Measurements from ENCODE around the gene MBOAT7.
"Not testable (repeated sequence)": the region's sequence is repeated elsewhere in the genome, so short reads cannot be mapped to it uniquely, and the experiment has no call there.

Gene MBOAT7

DNA sequence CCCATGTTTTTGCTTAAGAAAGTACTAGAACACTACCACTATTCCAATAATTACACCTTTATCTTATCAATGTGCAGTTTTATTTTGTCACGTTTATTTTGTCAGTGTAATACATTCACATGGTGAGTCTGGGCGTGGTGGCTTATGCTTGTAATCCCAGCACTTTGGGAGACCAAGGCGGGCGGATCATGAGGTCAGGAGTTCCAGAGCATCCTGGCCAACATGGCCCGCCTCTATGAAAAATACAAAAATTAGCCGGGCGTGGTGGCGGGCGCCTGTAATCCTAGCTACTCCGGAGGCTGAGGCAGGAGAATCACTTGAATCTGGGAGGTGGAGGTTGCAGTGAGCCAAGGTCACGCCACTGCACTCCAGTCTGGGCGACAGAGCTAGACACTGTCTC is 5.1 kb upstream of the MBOAT7 start:
- not testable (repeated sequence) for H3K27ac ChIP-seq (ENCODE audit: low read length); H3K9ac ChIP-seq (ENCODE audit: low read depth, low read length); H3K4me1 ChIP-seq (ENCODE audit: insufficient read depth, low read length); H3K4me3 ChIP-seq (ENCODE audit: low read length); H3K9me3 ChIP-seq (ENCODE audit: insufficient read depth, low read depth, low read length); H3K27me3 ChIP-seq (ENCODE audit: insufficient read depth, low read length)
- peaks cover 15% of the 10 kb centered on the region for H3K36me3 ChIP-seq (ENCODE audit: insufficient read depth, low read depth, low read length)

DNA sequence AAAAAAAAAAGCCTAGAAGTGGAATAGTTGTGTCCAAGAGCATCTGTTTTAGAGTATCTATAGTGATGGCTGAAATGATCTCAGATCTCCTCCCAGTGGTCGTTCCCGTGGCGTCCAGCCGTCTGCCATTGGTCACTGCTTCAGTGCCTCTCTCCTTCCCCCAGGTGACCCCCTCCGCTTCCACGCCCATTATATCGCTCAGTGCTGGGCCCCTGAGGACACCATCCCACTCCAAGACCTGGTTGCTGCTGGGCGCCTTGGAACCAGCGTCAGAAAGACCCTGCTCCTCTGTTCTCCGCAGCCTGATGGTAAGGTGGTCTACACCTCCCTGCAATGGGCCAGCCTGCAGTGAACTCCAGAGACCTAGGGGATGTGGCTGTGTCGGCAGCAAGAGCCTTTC is 3.6 kb upstream of the MBOAT7 start:
- Histone ChIP-seq H3K4me3 (ENCODE audit: low read length) (no peak overlapping the region), H3K36me3 (ENCODE audit: insufficient read depth, low read depth, low read length) (peaks cover 15% of the 10 kb centered on the region), H3K4me1 (ENCODE audit: insufficient read depth, low read length) (peaks cover 4% of the 10 kb centered on the region; the same call in 1 of the 2 replicates), H3K9me3 (ENCODE audit: insufficient read depth, low read depth, low read length) (no peaks in the 10 kb centered on the region), H3K27me3 (ENCODE audit: insufficient read depth, low read length) (no peaks in the 10 kb centered on the region), H3K9ac (ENCODE audit: low read depth, low read length) (no peak overlapping the region), H3K27ac (ENCODE audit: low read length) (no peak overlapping the region)

DNA sequence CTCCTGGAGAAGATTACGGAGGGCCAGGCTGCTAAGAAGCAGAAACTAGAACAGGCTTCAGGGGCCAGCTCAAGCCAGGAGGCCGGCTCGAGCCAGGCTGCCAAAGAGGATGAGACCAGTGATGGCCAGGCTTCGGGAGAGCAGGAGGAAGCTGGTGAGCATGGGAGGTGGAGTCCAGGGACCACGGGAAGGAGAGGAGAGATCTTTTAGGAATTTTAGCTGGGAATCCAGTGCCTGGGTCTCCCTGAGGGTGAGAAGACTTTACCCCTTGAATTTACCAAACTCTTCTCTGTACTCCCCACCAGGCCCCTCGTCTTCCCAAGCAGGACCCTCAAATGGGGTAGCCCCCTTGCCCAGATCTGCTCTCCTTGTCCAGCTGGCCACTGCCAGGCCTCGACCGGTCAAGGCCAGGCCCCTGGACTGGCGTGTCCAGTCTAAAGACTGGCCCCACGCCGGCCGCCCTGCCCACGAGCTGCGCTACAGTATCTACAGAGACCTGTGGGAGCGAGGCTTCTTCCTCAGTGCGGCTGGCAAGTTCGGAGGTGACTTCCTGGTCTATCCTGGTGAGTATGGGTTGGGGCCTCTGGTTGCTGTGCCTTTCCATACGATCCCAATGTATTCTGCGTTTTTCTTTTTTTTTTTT is 2.6 kb upstream of the MBOAT7 start:
- Histone ChIP-seq H3K4me3 (ENCODE audit: low read length) (peak overlapping the region; percentile 75), H3K4me1 (ENCODE audit: insufficient read depth, low read length) (peaks cover 4% of the 10 kb centered on the region; the same call in 1 of the 2 replicates), H3K36me3 (ENCODE audit: insufficient read depth, low read depth, low read length) (peaks cover 20% of the 10 kb centered on the region), H3K9me3 (ENCODE audit: insufficient read depth, low read depth, low read length) (no peaks in the 10 kb centered on the region), H3K27ac (ENCODE audit: low read length) (peak overlapping the region; percentile 53), H3K9ac (ENCODE audit: low read depth, low read length) (peak overlapping the region; percentile 91), H3K27me3 (ENCODE audit: insufficient read depth, low read length) (no peaks in the 10 kb centered on the region)

DNA sequence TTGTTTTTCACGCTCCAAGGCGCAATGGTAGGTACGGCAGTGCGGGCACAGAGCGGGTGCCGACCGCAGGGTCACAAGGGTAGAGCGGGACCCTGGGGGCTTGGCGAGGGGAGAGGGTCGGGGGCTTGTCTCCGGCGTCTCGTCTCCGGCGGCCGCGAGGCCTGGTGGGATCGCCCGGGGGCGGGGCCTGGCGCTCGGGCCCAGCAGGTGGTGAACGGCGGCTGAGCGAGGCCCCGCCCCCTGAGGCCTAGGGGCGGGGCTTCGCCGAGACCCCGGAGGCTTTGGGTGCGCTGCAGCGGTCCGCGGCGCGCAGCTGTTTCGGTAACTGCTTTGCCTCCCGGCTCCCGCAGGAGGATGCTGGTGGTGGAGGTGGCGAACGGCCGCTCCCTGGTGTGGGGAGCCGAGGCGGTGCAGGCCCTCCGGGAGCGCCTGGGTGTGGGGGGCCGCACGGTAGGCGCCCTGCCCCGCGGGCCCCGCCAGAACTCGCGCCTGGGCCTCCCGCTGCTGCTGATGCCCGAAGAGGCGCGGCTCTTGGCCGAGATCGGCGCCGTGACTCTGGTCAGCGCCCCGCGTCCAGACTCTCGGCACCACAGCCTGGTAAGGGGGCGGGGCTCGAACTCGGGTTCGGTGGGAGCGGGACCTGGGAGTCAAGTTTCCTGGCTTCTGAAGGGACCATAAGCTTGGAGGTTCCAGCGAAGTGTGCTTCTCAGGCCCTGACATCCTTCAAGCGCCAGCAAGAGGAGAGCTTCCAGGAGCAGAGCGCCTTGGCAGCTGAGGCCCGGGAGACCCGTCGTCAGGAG is 1.8 kb upstream of the MBOAT7 start, which contains the start of gene TSEN34:
TSEN34 (plus strand) TSS at position 298 of the 800 bp plus-strand sequence; CDS start at position 355, 57 bp downstream.
- Histone ChIP-seq H3K4me1 (ENCODE audit: insufficient read depth, low read length) (peaks cover 4% of the 10 kb centered on the region; the same call in 1 of the 2 replicates), H3K36me3 (ENCODE audit: insufficient read depth, low read depth, low read length) (peaks cover 27% of the 10 kb centered on the region), H3K4me3 (ENCODE audit: low read length) (peak within 1 kb of the TSS; percentile 75), H3K9me3 (ENCODE audit: insufficient read depth, low read depth, low read length) (no peaks in the 10 kb centered on the region), H3K9ac (ENCODE audit: low read depth, low read length) (peak within 1 kb of the TSS; percentile 91), H3K27ac (ENCODE audit: low read length) (peak within 1 kb of the TSS; percentile 75), H3K27me3 (ENCODE audit: insufficient read depth, low read length) (no peaks in the 10 kb centered on the region)

DNA sequence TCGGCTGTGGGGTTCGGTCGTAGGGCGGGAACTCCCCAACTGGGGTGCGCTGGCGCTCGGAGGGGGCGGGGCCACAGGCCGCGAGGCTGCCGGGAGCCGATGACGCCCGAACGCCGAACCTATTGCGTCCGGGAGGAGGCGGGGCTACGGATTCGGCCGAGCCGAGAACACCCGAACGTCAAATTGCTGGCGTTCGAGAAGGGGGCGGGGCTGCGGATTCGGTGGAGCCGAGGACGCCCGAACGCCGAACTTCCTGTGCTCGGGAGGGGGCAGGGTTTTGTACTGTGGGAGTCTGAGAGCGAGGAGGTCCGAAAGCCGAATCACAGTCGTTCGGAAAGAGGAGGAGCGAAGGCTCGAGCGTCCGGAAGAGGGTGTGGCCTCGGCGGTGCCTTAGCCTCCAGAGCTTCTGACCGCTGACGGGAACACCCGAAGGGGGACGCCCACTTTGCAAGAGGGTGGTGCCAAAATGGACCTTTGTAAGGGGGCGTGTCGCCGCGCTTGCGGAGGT is 1.2 kb upstream of the MBOAT7 start:
- peak overlapping the region; percentile 91 for H3K9ac ChIP-seq (ENCODE audit: low read depth, low read length)
- peaks cover 4% of the 10 kb centered on the region; the same call in 1 of the 2 replicates for H3K4me1 ChIP-seq (ENCODE audit: insufficient read depth, low read length)
- H3K4me3 ChIP-seq (ENCODE audit: low read length) = peak overlapping the region; percentile 75
- peaks cover 27% of the 10 kb centered on the region for H3K36me3 ChIP-seq (ENCODE audit: insufficient read depth, low read depth, low read length)
- H3K27ac ChIP-seq (ENCODE audit: low read length) = peak overlapping the region; percentile 75
- H3K27me3 ChIP-seq (ENCODE audit: insufficient read depth, low read length) = no peaks in the 10 kb centered on the region
- H3K9me3 ChIP-seq (ENCODE audit: insufficient read depth, low read depth, low read length) = no peaks in the 10 kb centered on the region

DNA sequence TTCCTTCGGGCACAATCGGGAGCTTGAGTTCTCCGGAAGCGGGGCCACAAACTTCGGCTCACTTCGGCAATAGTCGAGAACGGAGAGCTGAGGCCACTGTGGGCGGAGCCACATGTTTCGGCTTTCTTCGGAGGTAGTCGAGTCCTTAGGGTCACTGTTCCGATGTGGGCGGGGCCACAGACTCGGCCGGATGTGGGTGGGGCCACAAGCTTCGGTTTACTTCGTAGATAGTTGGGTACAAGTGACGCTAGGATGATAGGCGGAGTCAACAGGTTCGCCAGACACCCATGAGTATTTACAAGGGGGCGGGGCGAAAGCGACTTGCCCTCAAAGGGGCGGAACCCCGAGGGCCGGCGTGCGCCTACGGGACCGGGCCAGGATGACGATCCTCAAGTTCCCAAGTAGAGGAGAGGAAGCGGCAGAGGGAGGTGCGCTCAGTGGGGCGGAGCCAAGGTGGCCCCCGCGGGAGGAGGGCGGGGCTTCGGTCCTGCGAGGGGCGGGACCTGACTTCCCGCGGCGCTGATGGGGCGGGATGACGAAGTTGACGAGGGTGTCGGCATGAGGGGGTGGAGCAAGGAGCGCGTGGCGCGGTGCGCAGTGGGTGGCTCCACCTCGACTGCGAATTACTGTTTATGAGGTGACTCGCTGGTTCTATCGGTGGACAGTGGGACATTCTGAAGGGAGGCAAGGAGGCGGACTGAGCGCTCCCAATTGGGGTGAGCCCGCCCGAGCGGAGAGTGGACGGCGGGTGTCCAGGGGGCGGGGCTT is 539 bp upstream of the MBOAT7 start:
- H3K4me1 ChIP-seq (ENCODE audit: insufficient read depth, low read length) = peaks cover 4% of the 10 kb centered on the region; the same call in 1 of the 2 replicates
- peak overlapping the region; percentile 75 for H3K27ac ChIP-seq (ENCODE audit: low read length)
- H3K36me3 ChIP-seq (ENCODE audit: insufficient read depth, low read depth, low read length) = peaks cover 29% of the 10 kb centered on the region
- peak overlapping the region; percentile 93 for H3K9ac ChIP-seq (ENCODE audit: low read depth, low read length)
- H3K9me3 ChIP-seq (ENCODE audit: insufficient read depth, low read depth, low read length) = no peaks in the 10 kb centered on the region
- H3K27me3 ChIP-seq (ENCODE audit: insufficient read depth, low read length) = no peaks in the 10 kb centered on the region
- peak overlapping the region; percentile 87 for H3K4me3 ChIP-seq (ENCODE audit: low read length)

DNA sequence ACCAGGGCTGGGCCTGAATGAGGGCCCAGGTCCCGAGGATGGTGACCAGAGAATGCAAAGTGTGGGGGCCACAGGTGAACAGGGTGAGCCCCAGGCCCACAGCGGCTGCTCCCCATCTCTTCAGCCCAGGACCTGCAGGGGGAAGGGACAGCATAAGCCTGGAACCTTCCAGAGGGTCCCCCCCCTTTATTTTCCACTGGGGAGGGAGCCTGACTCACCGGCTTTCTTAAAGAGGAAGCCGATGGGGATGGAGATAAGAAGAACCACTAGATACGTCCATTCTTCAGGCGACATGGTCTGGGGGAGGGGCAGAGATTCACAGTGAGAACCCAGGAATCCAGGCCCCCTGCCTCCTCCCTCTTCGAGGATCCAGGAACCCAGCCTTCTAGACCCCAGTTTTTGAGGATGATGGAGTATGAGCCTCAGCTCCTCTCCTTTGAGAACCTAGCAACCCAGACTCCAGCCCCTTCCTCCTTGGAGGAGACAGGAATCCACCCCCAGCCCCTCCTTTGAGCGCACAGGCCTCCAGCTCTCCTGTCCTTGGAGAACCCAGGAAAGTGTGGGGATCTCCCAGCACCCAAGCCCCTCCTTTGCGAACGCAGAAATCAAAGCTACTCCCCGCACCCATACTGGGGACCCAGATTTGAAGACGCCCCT is 1.0 kb downstream of the MBOAT7 start:
- Histone ChIP-seq H3K9me3 (ENCODE audit: insufficient read depth, low read depth, low read length) (no peaks in the 10 kb centered on the region), H3K27me3 (ENCODE audit: insufficient read depth, low read length) (no peaks in the 10 kb centered on the region), H3K9ac (ENCODE audit: low read depth, low read length) (peak overlapping the region; percentile 93; the same call in 1 of the 2 replicates), H3K4me3 (ENCODE audit: low read length) (peak overlapping the region; percentile 87), H3K36me3 (ENCODE audit: insufficient read depth, low read depth, low read length) (peaks cover 26% of the 10 kb centered on the region), H3K4me1 (ENCODE audit: insufficient read depth, low read length) (peaks cover 4% of the 10 kb centered on the region; the same call in 1 of the 2 replicates), H3K27ac (ENCODE audit: low read length) (no peak overlapping the region)

DNA sequence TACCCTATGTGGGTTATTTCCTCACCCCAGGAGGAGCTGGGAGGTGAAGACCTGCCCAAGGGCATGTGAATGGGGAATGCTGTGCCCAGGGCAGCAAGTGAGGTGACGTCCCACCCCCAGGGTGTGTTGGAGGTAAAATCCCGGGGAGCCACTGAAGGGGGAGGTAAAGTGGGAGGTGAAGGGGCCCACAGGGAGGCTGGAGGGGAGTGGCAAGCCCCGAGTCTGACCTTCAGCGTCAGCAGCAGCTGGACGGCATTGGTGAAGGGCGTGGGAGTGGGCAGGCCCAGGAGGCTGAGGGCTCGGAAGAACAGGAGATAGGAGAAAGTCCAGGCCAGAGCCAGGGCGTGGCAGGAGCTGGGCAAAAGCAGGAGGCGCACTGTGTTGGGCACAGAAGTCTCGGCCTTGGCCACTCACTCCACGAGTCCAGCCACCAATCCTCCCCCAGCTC is 2.4 kb downstream of the MBOAT7 start:
- H3K4me3 ChIP-seq (ENCODE audit: low read length) = no peak overlapping the region
- H3K36me3 ChIP-seq (ENCODE audit: insufficient read depth, low read depth, low read length) = peaks cover 31% of the 10 kb centered on the region
- peaks cover 1% of the 10 kb centered on the region; the same call in 1 of the 2 replicates for H3K4me1 ChIP-seq (ENCODE audit: insufficient read depth, low read length)
- no peak overlapping the region for H3K9ac ChIP-seq (ENCODE audit: low read depth, low read length)
- H3K27me3 ChIP-seq (ENCODE audit: insufficient read depth, low read length) = no peaks in the 10 kb centered on the region
- H3K9me3 ChIP-seq (ENCODE audit: insufficient read depth, low read depth, low read length) = no peaks in the 10 kb centered on the region
- no peak overlapping the region for H3K27ac ChIP-seq (ENCODE audit: low read length)

DNA sequence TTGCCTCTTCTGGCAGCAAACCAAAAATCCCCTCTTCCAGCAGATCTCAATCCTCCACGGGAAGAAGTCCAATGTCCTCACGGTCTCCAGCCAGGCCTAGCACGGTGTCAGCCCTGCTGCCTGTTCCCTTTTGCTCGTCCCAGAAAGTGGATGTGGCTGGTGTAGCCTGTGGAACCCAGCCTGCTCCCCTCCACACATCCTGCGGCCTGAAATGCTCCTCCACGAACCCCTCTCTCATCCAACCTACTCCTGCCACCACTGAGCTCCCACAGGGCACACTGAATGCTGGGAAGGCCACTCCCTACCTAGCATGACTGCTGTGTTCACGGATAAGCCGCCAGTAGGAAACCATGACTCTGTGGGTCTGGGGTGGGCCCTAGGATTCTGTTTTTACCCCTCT is 3.0 kb downstream of the MBOAT7 start:
- Histone ChIP-seq H3K9ac (ENCODE audit: low read depth, low read length) (no peak overlapping the region), H3K27ac (ENCODE audit: low read length) (no peak overlapping the region), H3K9me3 (ENCODE audit: insufficient read depth, low read depth, low read length) (no peaks in the 10 kb centered on the region)

DNA sequence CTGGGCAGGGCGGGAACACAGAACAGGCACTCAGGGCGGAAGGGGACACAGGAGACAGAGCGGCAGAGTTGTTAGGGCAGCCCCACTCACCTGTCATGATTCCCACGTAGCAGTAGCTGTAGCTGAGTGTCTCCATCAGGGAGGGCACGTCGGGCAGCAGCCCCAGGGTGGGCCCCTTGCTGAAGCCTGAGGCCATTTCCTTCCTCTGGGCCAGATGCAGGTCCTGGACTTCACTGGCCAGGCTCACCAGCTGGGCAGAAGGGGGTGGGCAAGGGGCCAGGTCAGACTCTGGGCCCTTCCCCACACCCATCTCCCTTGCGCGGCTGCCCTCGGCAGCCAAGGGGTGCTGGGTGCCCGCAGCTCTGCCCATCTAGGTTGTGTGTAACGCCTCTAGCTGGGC is 5.9 kb downstream of the MBOAT7 start:
- Histone ChIP-seq H3K36me3 (ENCODE audit: insufficient read depth, low read depth, low read length) (peaks cover 42% of the 10 kb centered on the region), H3K27me3 (ENCODE audit: insufficient read depth, low read length) (no peaks in the 10 kb centered on the region), H3K9me3 (ENCODE audit: insufficient read depth, low read depth, low read length) (no peaks in the 10 kb centered on the region), H3K4me1 (ENCODE audit: insufficient read depth, low read length) (no peaks in the 10 kb centered on the region; the same call in 1 of the 2 replicates), H3K27ac (ENCODE audit: low read length) (no peak overlapping the region), H3K9ac (ENCODE audit: low read depth, low read length) (no peak overlapping the region), H3K4me3 (ENCODE audit: low read length) (no peak overlapping the region)

More for the DNA sequence above, 3.0 kb downstream of the MBOAT7 start:
- Histone ChIP-seq H3K4me1 (ENCODE audit: insufficient read depth, low read length) (no peaks in the 10 kb centered on the region; the same call in 1 of the 2 replicates), H3K36me3 (ENCODE audit: insufficient read depth, low read depth, low read length) (peaks cover 31% of the 10 kb centered on the region), H3K27me3 (ENCODE audit: insufficient read depth, low read length) (no peaks in the 10 kb centered on the region), H3K4me3 (ENCODE audit: low read length) (no peak overlapping the region)

DNA sequence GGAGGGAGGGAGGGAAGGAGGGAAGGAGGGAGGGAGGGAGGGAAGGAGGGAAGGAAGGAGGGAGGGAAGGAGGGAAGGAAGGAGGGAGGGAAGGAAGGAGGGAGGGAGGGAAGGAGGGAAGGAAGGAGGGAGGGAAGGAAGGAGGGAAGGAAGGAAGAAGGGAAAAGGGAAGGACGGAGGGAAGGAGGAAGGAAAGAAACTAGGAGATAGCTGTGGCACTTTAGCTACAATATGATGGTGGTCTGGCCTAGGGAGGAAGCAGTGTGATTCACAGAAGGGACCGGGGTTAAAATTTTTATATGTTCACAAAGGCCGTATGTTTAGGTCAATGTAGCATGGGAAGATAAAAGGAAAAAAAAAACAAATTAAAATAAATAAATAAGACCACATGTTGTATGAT is 7.5 kb downstream of the MBOAT7 start:
- H3K4me3 ChIP-seq (ENCODE audit: low read length); H3K9me3 ChIP-seq (ENCODE audit: insufficient read depth, low read depth, low read length); H3K27me3 ChIP-seq (ENCODE audit: insufficient read depth, low read length); H3K27ac ChIP-seq (ENCODE audit: low read length); H3K9ac ChIP-seq (ENCODE audit: low read depth, low read length); H3K4me1 ChIP-seq (ENCODE audit: insufficient read depth, low read length): not testable (repeated sequence)
- H3K36me3 ChIP-seq (ENCODE audit: insufficient read depth, low read depth, low read length) = peaks cover 41% of the 10 kb centered on the region

All from iPS-20b (cell line).